Measurements from ENCODE around the gene ORM1. TPM values are rescaled to one million over a fixed set of nuclear protein-coding genes. Genes with fewer than 3 reads are reported as not detected.
A peak's percentile ranks its signal among the peaks of the same experiment; 100 is the strongest.

The ORM1 gene
- total and polyA plus RNA-seq, 5 donors = 0.70 to 2.7 TPM; not detected in 3

- Histone ChIP-seq H3K27ac (ENCODE audit: low read length) (no peak overlapping the region), H3K27me3 (ENCODE audit: control insufficient read depth, insufficient read depth) (no peaks in the 10 kb centered on the region), H3K4me3 (ENCODE audit: low read length) (no peak overlapping the region), H3K4me1 (ENCODE audit: control insufficient read depth, insufficient read depth, low read length) (no peaks in the 10 kb centered on the region), H3K9me3 (ENCODE audit: control insufficient read depth, low read length) (no peaks in the 10 kb centered on the region)
- intact Hi-C loops (cut with DNase I) = no loop called here
- DNase-seq = peak; percentile 5 to 43 (median 37)
- no peak for ATAC-seq
- WGBS = 76% methylated on average over 23 of the region's 23 CpGs
Measured at GRCh38 chr9:114288193-114289091, 34.5 kb upstream of the ORM1 start.

- Histone ChIP-seq H3K9me3 (ENCODE audit: control insufficient read depth, low read length) (no peaks in the 10 kb centered on the region), H3K27me3 (ENCODE audit: control insufficient read depth, insufficient read depth) (no peaks in the 10 kb centered on the region), H3K27ac (ENCODE audit: low read length) (no peak overlapping the region), H3K4me3 (ENCODE audit: low read length) (no peak overlapping the region), H3K4me1 (ENCODE audit: control insufficient read depth, insufficient read depth, low read length) (no peaks in the 10 kb centered on the region)
- peak in 2 of 3 donors; percentile 3 to 59 for DNase-seq
- WGBS = 89% methylated on average over 13 of the region's 13 CpGs
- intact Hi-C loops (cut with DNase I) = no loop called here
- ATAC-seq = no peak
Measured at GRCh38 chr9:114289106-114289505, 33.8 kb upstream of the ORM1 start.

- WGBS = 85% methylated on average over 13 of the region's 13 CpGs
Measured at GRCh38 chr9:114289571-114290481, 33.1 kb upstream of the ORM1 start.

GRCh38 chr9:114290561-114290986 is 32.3 kb upstream of the ORM1 start:
- peak in 1 of 2 donors; percentile 7 for ATAC-seq

More at GRCh38 chr9:114289571-114290481, 33.1 kb upstream of the ORM1 start:
- DNase-seq (peak; percentile 8 to 52 (median 40)), ATAC-seq (no peak)
- H3K27me3 ChIP-seq (ENCODE audit: control insufficient read depth, insufficient read depth) = no peaks in the 10 kb centered on the region
- intact Hi-C loops (cut with DNase I) = loop anchor here in 3 of 4 donors (2.0 to 10.0 kb wide), 6 partner anchors 133 to 485 kb away; partner anchors contain the start of gene COL27A1 (in 2 of the 3)
- no peaks in the 10 kb centered on the region for H3K4me1 ChIP-seq (ENCODE audit: control insufficient read depth, insufficient read depth, low read length)
- no peaks in the 10 kb centered on the region for H3K9me3 ChIP-seq (ENCODE audit: control insufficient read depth, low read length)
- H3K4me3 ChIP-seq (ENCODE audit: low read length) = no peak overlapping the region
- no peak overlapping the region for H3K27ac ChIP-seq (ENCODE audit: low read length)

GRCh38 chr9:114291064-114291474 is 31.8 kb upstream of the ORM1 start:
- peak; percentile 66 to 87 (median 87) for DNase-seq
- WGBS = 17% methylated on average over 12 of the region's 12 CpGs
- intact Hi-C loops (cut with DNase I) = loop anchor here in 3 of 4 donors (2.0 to 10.0 kb wide), 6 partner anchors 134 to 486 kb away; partner anchors contain the start of gene COL27A1 (in 2 of the 3)

More at GRCh38 chr9:114290561-114290986, 32.3 kb upstream of the ORM1 start:
- intact Hi-C loops (cut with DNase I) = loop anchor here in 3 of 4 donors (2.0 to 10.0 kb wide), 6 partner anchors 133 to 486 kb away; partner anchors contain the start of gene COL27A1 (in 2 of the 3)
- H3K27ac ChIP-seq (ENCODE audit: low read length) = no peak overlapping the region
- peak; percentile 6 to 47 (median 17) for DNase-seq
- WGBS = 61% methylated on average over 7 of the region's 7 CpGs
- no peaks in the 10 kb centered on the region for H3K9me3 ChIP-seq (ENCODE audit: control insufficient read depth, low read length)
- no peaks in the 10 kb centered on the region for H3K4me1 ChIP-seq (ENCODE audit: control insufficient read depth, insufficient read depth, low read length)
- no peak overlapping the region for H3K4me3 ChIP-seq (ENCODE audit: low read length)
- no peaks in the 10 kb centered on the region for H3K27me3 ChIP-seq (ENCODE audit: control insufficient read depth, insufficient read depth)

GRCh38 chr9:114291886-114292590 is 30.9 kb upstream of the ORM1 start:
- no peak overlapping the region for H3K4me3 ChIP-seq (ENCODE audit: low read length)
- no peaks in the 10 kb centered on the region for H3K9me3 ChIP-seq (ENCODE audit: control insufficient read depth, low read length)
- ATAC-seq (no peak), DNase-seq (peak in 2 of 3 donors; percentile 2 to 36)
- intact Hi-C loops (cut with DNase I) = loop anchor here in 3 of 4 donors (2.0 to 10.0 kb wide), 6 partner anchors 135 to 487 kb away; partner anchors contain the start of gene COL27A1 (in 2 of the 3)
- no peaks in the 10 kb centered on the region for H3K4me1 ChIP-seq (ENCODE audit: control insufficient read depth, insufficient read depth, low read length)
- no peak overlapping the region for H3K27ac ChIP-seq (ENCODE audit: low read length)
- 91% methylated on average over 11 of the region's 11 CpGs for WGBS
- no peaks in the 10 kb centered on the region for H3K27me3 ChIP-seq (ENCODE audit: control insufficient read depth, insufficient read depth)

More at GRCh38 chr9:114291064-114291474, 31.8 kb upstream of the ORM1 start:
- H3K4me1 ChIP-seq (ENCODE audit: control insufficient read depth, insufficient read depth, low read length) = no peaks in the 10 kb centered on the region
- no peak overlapping the region for H3K4me3 ChIP-seq (ENCODE audit: low read length)
- no peaks in the 10 kb centered on the region for H3K9me3 ChIP-seq (ENCODE audit: control insufficient read depth, low read length)
- peak; percentile 25 to 34 for ATAC-seq
- H3K27ac ChIP-seq (ENCODE audit: low read length) = no peak overlapping the region
- H3K27me3 ChIP-seq (ENCODE audit: control insufficient read depth, insufficient read depth) = no peaks in the 10 kb centered on the region

- Histone ChIP-seq H3K27me3 (ENCODE audit: control insufficient read depth, insufficient read depth) (no peaks in the 10 kb centered on the region), H3K9me3 (ENCODE audit: control insufficient read depth, low read length) (no peaks in the 10 kb centered on the region), H3K4me1 (ENCODE audit: control insufficient read depth, insufficient read depth, low read length) (no peaks in the 10 kb centered on the region), H3K4me3 (ENCODE audit: low read length) (no peak overlapping the region), H3K27ac (ENCODE audit: low read length) (no peak overlapping the region)
- ATAC-seq (no peak), DNase-seq (no peak)
- intact Hi-C loops (cut with DNase I) = loop anchor here in 3 of 4 donors (5.0 to 10.0 kb wide), 4 partner anchors 137 to 490 kb away; partner anchors contain the start of gene COL27A1 (in 1 of the 3)
Measured at GRCh38 chr9:114294664-114295063, 28.2 kb upstream of the ORM1 start.

- no peak overlapping the region for H3K4me3 ChIP-seq (ENCODE audit: low read length)
- no peak for ATAC-seq
Measured at GRCh38 chr9:114296338-114296737, 26.6 kb upstream of the ORM1 start.

GRCh38 chr9:114299286-114300152 is 23.4 kb upstream of the ORM1 start:
- intact Hi-C loops (cut with DNase I) = loop anchor here in 1 of 4 donors (10.0 kb wide), 1 partner anchor 495 kb away; no protein-coding TSS in a partner anchor
- 71% methylated on average over 15 of the region's 15 CpGs for WGBS
- ATAC-seq = peak; percentile 10 to 14

More at GRCh38 chr9:114296338-114296737, 26.6 kb upstream of the ORM1 start:
- DNase-seq = no peak
- Histone ChIP-seq H3K27me3 (ENCODE audit: control insufficient read depth, insufficient read depth) (no peaks in the 10 kb centered on the region), H3K9me3 (ENCODE audit: control insufficient read depth, low read length) (no peaks in the 10 kb centered on the region), H3K27ac (ENCODE audit: low read length) (no peak overlapping the region), H3K4me1 (ENCODE audit: control insufficient read depth, insufficient read depth, low read length) (no peaks in the 10 kb centered on the region)
- WGBS = 96% methylated on average over 1 of the region's 1 CpG
- intact Hi-C loops (cut with DNase I) = loop anchor here in 1 of 4 donors (10.0 kb wide), 1 partner anchor 492 kb away; no protein-coding TSS in a partner anchor

More at GRCh38 chr9:114299286-114300152, 23.4 kb upstream of the ORM1 start:
- H3K9me3 ChIP-seq (ENCODE audit: control insufficient read depth, low read length) = no peaks in the 10 kb centered on the region
- H3K27ac ChIP-seq (ENCODE audit: low read length) = no peak overlapping the region
- H3K27me3 ChIP-seq (ENCODE audit: control insufficient read depth, insufficient read depth) = no peaks in the 10 kb centered on the region
- peak in 1 of 3 donors; percentile 2 for DNase-seq
- H3K4me3 ChIP-seq (ENCODE audit: low read length) = no peak overlapping the region
- H3K4me1 ChIP-seq (ENCODE audit: control insufficient read depth, insufficient read depth, low read length) = no peaks in the 10 kb centered on the region

Measured in right cardiac atrium (tissue), 5 donors.